GM19452 (cell line): Measurements from ENCODE around the gene SARDH.
"Not testable (repeated sequence)": the region's sequence is repeated elsewhere in the genome, so short reads cannot be mapped to it uniquely, and the experiment has no call there.

Source experiments
- ATAC-seq: cut with Tn5 transposase; IDR thresholded peaks from one replicate; pipeline ENCODE4 v1.9.1; 2021; ENCODE audit not compliant: unreplicated experiment

SARDH gene

GRCh38 chr9:133687856-133688761 lies 50.0 kb downstream of the SARDH start:
- ATAC-seq, result no peak

- ATAC-seq, result no peak
Measured at GRCh38 chr9:133686642-133687575, 51.2 kb downstream of the SARDH start.

DNA sequence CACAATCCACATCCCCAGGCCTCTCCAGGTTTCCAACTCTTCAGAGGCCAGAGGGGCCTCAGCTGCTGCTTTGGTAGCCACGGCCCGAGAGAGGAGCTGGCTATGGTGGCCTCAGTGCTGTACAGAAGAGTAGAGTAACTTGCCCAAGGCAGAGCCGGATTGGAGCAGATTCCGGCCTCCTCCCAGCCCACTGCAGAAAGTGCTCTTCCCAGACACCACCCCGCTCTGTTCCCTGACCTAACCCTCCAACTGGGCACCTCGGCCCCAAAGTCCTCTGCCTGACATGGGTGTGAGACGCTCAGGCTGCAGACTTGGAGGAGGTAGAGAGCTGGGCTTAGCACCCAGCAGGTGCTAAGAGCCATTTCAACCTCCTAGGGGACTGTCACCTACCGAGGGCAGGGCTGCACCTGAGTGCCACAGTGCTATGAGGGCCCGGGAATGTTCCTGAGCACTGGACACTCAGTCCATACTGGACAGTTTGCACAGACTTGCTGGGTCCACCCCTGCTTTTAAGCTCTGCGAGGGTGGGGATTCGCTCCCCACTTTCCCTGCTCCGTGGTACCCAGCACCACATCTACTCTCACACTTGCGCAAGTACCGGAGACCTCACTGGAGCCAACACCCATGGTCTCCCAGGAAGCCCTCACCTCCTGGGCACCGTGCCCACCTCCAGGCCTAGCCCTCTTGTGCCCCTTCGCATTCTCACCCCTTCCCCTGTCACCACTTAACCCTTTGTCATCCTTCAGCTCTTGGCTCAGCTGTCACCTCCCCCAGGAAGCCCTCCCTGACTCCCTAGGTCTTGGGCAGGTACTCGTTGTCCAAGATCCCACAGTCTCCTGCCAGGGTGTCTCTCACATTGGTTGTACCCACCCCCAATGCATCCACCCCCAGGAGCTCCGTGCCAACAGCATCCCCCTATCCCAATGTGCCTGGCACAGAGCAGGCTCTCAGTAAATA lies 52.2 kb downstream of the SARDH start:
- ATAC-seq, result no peak

- no peak for ATAC-seq
Measured at GRCh38 chr9:133684936-133685361, 53.2 kb downstream of the SARDH start.

- ATAC-seq, result no peak
Measured at GRCh38 chr9:133684121-133684935, 53.8 kb downstream of the SARDH start.

GRCh38 chr9:133683586-133684120 lies 54.5 kb downstream of the SARDH start:
- no peak for ATAC-seq

- ATAC-seq, result no peak
Measured at GRCh38 chr9:133682818-133683585, 55.1 kb downstream of the SARDH start.

DNA sequence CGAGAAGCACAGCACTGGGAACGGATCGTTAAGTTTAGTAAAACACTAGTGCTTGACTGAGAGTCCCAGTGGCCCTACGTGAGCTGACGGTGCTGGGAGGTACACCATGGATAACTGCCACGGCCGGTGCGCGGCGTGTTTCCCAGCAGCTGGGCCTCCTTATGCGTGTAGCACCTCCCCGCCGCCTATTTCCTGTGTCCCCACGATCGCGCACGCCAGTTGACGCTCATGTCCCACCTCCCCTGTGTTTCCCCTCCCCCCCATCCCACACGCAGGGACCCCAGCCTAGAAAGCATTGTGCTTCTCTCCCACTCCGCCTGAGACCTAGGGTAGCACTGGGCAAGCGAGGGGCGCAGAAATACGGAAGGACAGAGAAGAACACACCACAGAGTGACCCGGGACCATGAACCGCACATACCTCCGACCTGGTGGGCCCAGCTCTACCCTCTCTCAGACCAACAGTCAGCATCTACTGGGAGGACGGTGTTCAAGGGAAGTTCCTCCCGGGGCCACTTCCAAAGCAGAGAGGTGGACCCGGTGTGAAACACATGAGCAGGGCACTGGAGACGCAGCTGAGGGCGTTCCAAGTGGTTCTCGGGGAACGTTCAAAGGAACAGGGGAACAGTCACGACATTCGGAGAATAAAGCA lies 56.4 kb downstream of the SARDH start:
- ATAC-seq, result no peak

DNA sequence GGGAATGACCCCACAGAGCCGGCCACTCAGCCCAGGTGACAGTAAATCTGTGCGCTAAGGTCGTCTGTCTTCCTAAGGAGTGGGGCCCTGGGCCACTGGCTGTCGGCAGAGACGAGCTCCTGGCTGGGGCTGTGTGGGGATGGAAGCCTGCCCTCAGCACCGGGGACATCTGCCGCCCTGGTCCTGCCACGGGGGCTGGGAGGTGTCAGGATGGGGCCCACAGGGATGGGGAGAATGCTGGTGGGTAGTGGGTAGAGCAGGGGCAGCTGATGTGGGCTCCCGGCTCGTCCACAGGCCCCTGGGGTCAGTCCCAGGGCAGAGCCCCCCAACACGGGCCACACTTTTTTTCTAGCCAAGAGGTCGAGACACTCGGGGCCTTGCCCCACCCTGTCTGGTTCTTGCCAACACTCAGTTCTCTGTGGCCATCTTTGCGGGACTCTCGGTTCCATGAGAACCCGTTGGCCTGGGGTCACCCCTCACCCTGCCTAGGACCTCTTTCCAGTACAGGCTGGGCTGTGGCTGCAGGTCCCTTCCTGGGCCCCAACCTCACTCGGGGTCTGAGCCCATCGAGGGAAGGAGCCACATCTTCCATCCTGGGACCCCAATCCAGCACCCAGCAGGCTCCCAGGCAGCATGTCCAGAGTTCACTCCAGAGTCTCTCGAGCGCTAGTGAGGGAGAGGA lies 57.0 kb downstream of the SARDH start:
- ATAC-seq, result no peak

DNA sequence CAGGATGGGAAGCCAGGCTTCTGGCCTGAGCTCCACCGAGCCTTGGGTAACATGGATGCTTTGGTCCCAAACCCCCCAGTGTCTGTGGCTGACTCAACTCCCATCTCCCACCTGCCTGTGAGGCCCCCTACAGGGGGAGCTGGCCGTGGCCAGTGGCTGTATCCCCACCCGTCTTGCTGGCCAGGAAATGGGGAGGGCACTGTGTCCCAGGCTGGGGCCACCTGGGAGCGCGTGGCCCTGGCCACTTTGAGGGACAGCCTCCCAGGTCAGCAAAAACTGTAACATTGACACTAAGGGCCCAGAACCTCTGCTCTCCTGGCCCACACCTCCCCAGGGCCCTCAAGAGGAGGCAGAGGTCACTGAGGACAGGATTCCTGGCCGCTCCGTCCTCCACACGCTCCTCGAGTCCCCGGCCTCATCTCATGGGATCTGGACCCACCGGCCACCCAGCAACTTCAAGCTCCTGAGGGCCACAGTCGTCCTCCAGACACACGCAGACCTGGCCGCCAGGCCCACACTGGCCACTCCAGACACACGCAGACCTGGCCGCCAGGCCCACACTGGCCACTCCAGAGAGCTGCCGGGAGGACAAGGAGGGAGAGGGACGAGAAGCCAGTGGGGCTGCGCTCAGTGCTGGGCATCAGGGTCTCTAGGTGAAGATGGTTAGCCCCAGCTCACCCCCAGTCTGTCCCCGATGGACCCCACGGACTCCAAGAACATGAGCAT lies 57.7 kb downstream of the SARDH start:
- no peak for ATAC-seq

DNA sequence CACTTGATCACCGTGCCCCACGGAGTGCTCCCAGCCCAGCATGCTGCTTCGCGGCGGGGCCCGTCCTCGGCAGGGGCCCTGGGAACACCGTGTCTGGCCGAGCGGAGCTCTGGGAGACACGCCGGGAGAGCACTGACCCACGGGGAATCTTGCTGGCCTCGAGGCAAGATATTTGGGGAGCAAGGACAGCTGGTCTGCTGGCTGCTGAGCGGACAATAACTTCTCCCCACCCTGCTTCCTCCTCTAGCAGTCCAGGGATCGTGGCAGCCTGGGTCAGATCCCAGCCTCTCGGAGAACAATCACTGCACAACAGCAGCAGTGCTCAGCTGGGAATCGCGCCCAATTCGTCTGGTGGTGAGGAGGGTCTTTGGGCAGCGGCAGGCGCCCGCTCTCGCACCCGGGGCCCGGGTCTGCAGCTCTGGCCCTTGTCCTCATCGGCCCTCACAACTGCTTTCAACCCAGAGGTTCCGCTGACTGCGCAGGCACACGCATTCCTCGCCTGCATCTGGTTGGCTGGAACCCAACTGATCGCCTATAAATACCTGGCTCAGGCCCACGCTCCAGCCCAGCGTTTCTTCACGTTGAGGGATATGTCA lies 58.6 kb downstream of the SARDH start:
- ATAC-seq, result no peak

DNA sequence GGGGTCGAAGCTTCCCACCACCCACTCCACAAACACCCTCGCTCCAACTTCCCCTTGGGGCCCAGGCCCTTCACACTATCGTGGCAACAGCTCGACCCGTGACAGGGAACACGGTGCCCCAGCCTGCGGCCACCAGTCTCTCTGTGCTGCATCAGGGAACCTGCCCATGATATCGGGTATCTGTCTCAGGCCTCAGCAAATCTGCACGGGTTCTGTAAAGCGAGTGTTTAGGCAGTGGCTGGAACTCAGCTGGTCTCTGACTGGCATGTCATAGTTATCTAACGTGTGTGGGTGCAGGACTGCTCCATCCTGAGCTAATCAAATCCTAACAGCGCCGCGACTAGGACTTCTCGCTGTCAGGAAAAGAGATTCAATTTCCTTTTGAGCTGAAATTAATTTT lies 59.1 kb downstream of the SARDH start:
- ATAC-seq, result no peak

DNA sequence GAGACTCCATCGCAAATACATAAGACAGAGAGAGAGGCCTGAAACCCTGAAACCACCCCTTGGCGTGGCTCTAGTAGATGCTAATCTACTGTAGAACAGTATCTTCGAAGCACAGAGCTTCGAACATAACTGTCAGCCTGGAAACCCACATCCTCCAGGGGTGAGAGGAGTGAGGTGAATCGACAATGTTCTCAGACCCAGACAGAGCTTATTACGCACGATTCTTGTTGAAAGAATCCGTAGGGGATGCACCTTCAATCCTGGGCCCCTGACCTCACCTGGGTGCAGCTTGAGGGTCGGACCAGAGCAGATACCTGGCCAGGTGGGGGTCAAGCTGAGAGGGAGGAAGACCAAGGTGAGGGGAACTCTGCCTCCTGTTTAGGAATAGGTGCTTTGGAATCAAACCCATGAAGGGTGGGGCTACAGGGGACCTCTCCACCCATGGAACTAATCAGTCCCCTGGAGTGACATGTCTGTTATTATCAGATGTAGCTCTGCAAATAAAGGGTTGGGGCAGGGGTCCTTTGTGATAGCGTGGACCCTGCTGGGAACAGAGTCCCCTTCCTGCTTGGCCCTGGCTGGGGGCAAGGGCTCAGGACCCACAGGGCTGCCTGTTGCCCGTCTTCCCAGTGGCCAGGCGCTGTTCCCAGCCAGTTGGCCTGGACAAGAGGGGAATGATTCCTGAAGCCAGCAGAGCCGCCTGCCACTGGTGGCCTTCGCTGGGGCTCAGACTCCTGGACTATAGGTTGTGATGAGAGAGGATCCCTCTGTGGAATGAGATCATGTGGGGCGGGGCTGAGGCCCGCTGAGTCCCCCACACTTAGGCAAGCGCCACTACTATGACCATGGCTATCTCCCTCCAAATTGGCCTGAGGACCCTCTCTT lies 60.8 kb downstream of the SARDH start:
- no peak for ATAC-seq

DNA sequence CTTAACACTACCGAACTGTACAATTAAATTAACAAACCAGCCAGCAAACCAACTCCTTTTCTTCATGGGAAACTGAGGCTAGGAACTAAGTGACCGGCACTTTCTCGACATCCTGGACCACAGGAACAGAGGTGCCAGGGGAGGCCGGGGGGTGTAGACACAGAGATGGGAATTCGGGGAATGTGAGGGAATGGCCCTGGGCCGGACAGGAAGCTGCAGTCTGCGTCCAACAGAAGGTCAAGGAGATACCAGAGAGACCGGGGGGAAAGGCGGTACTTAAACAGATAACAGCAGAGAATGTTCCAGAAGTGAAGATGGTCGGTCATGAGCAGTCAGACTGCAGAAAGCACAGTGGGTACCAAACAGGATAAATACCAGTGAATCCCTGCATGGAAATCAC lies 61.7 kb downstream of the SARDH start:
- no peak for ATAC-seq

GRCh38 chr9:133675796-133676195 lies 62.4 kb downstream of the SARDH start:
- ATAC-seq, result not testable (repeated sequence)

DNA sequence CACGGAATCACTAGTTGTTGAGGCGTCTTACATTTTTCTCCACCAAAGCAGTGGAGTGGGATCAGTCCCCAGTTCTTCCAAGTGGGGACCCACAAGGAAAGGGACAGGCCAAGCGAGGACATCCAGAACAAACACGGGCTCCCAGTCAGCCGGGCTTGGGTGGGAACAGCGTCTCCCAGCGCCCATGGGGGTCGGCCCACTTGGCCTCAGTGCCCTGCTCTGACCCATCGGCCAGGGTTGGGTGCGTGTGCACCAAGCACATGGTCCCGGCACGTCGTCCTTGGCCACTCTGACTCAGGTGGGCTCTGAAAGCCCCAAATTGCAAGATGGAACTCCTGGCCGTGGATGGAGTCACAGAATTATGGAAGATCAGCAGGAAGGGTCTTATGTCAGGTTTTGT lies 64.1 kb downstream of the SARDH start:
- no peak for ATAC-seq
